Left colon (tissue), 2 donors: ENCODE data around the gene CYP2C9. TPM values are rescaled to one million over a fixed set of nuclear protein-coding genes. Genes with fewer than 3 reads are reported as not detected.

Source experiments
- ATAC-seq: fragments of 200-7000 bp; cut with Tn5 transposase; one replicate; pipeline ENCODE4 v1.9.1; 2020; ENCODE audit warnings: mild to moderate bottlenecking, moderate library complexity
- DNase-seq, 2 donors: peaks; one replicate each; pipeline ENCODE4 v3.0.0-alpha.2; 2020
- intact Hi-C, 2 donors: fragments of 100-400 bp; cut with DNase I in 1 of 2; cut with micrococcal nuclease in 1 of 2; formaldehyde crosslinking; loops; one replicate each; pipeline versions ENCODE4 v1.11.2 to v1.14.0; 2022; cut with DNase I, micrococcal nuclease
- total RNA-seq, 2 donors: library from RNA; stranded (reverse); fragmentation: NEBNext Ultra II Directional; extraction: Animal tissue kit (Norgen Biotek cat#: 25700); gene quantifications; one replicate each; pipeline ENCODE4 v1.2.1, GENCODE V29; 2021
- donor health status: DM: no; HTN: no; CAD: no.
- donor health status: DM: yes; HTN: yes; CAD: no.

CYP2C9 gene
- total RNA-seq, 2 donors from 2014 or later, result 0.67 to 7.1 TPM

DNA sequence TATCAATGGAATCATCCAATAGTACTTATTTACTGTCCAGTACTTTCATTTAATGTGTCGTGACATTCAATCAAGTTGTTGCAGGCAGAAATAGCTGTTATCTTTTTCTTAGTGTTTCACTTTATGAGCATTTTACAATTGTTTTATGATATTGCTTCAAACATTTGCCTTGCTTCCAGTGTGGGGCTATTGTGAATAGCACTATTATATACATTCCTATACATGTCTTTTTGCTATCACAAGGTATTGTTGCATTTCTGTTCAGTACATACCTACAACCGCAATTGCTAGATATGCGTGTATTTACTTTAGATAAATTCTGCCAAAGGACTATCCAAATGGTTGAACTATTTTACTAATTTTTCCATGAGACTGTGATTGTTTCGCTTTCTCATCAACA is 95.9 kb downstream of the CYP2C9 start:
- peak; percentile 76 for ATAC-seq
- no peak for DNase-seq
- intact Hi-C loops, result no loop called here

DNA sequence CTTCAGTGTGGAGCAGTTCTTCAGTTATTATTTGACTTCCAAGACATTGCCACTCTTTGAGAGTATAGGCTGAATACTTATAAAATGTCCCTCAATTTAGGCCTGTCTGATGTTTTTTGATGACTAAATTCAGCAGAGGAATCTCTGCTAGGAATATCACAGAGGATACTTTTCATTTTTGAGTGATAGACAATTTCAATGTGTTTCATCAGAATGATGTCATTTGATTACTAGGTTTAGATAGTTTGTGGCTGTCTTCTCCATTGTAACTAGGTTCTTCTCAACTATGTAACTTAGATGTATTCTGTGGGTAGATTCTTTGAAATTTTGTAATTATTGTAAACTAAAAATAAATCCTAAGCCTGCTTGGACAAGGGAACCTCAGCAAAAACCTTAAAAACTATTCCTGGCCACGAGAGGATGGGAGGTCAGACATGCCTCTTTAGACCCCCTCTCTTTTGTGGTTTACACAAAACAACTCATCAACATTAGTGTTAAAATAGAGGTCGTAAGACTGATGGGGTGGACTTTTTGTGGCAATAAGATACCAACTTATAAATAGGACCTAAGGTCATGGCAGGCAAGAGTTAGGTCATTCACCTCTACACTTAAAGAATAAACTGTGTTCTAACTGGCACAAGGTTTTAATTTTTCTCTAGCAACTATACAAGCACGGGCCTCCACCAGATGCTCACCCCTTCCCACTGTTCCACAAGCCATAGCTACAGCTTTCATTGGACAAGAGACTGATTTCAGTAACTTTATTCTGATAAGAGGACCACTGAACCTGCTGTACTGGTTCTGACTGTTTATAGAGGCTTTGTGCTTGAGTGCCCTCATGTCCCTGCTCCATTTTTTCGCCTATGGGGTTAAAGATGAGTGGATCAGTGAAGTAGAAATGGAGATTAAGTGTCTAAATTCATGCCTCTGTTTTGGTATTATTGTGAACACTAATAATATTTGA is 97.2 kb downstream of the CYP2C9 start:
- ATAC-seq, result no peak
- intact Hi-C loops, result no loop called here
- no peak for DNase-seq

DNA sequence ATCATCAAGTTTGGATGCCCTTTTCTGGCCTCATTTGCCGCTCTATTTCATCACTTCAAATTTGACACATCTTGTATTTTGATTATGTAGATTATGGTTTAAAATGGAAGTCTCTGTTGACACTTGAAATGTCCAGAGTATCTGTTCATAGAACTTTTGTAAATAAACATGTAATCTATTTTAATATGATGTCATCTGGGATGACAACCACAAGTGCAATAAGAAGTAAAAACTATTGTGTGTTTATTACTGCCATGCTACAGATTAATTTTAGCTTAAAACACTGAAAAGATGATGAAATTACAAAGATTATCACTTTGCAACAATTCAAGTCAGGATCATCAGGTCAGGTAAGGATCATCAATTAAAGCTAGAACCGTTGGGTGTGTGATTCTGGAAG is 100.8 kb downstream of the CYP2C9 start:
- DNase-seq, result no peak
- ATAC-seq, result no peak
- intact Hi-C loops, result no loop called here

Other genes with a start within 250 kb of the CYP2C9 start
- gene CYP2C19, start 176.0 kb upstream of the CYP2C9 start, total RNA-seq, result 1 to 10 TPM in 1 of 2 donors, under 1 TPM in 1; 0.76 to 3.9 TPM
- 1 to 10 TPM in 1 of 2 donors, under 1 TPM in 1; 0.82 to 3.6 TPM for gene CYP2C8, start 130.8 kb downstream of the CYP2C9 start, total RNA-seq